ENCODE measurements around the gene CCL16. TPM values are rescaled to one million over a fixed set of nuclear protein-coding genes. Genes with fewer than 3 reads are reported as not detected.
"Not testable (repeated sequence)": the region's sequence is repeated elsewhere in the genome, so short reads cannot be mapped to it uniquely, and the experiment has no call there.

The CCL16 gene
- total RNA-seq, 3 donors from 2014 or later, result 0.48 TPM; not detected in 2

DNA sequence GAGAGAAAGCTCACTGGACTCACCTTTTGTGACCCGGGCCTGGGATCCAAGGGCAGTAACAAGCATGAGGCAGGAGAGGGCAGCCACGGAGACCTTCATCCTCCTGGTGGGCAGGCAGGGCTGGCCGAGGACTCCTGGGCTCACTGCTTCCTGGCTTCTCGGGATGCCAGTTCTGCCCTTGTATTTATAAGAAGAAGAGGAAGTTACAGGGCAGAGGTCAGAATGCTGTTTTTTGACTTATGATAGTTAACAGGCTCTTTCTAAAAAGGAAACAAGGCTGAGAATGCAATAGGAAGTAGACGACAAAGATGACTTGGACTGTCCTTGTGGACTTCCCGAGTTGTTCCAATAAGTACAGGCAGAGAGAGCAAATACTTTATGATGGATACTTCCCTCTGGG, 36.5 kb upstream of the CCL16 start, which contains the start of gene CCL23:
Gene CCL23 (minus strand): TSS at position 174 of the 400 bp plus-strand sequence. CDS start 75 bp downstream, at position 99.
- TF ChIP-seq, protein P1, sequence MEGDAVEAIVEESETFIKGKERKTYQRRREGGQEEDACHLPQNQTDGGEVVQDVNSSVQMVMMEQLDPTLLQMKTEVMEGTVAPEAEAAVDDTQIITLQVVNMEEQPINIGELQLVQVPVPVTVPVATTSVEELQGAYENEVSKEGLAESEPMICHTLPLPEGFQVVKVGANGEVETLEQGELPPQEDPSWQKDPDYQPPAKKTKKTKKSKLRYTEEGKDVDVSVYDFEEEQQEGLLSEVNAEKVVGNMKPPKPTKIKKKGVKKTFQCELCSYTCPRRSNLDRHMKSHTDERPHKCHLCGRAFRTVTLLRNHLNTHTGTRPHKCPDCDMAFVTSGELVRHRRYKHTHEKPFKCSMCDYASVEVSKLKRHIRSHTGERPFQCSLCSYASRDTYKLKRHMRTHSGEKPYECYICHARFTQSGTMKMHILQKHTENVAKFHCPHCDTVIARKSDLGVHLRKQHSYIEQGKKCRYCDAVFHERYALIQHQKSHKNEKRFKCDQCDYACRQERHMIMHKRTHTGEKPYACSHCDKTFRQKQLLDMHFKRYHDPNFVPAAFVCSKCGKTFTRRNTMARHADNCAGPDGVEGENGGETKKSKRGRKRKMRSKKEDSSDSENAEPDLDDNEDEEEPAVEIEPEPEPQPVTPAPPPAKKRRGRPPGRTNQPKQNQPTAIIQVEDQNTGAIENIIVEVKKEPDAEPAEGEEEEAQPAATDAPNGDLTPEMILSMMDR (IDR thresholded peaks at IDR 0.05), result no peak
- TF ChIP-seq POLR2A (IDR thresholded peaks at IDR 0.05), result no peak
- no peak for TF ChIP-seq POLR2AphosphoS5 (IDR thresholded peaks at IDR 0.05)
- intact Hi-C loops (cut with DNase I; ENCODE audit: low total_unique reads), result loop anchor here (2.0 kb wide), 1 partner anchor 37 kb away; the partner anchor contains the start of gene CCL16
- Histone ChIP-seq H3K9me3 (peaks cover 0 to 3% of the 10 kb centered on the region in 2 donors), H3K4me1 (no peaks in the 10 kb centered on the region), H3K4me3 (no peak within 1 kb of the TSS), H3K27me3 (no peaks in the 10 kb centered on the region), H3K36me3 (no peaks in the 10 kb centered on the region), H3K27ac (no peak within 1 kb of the TSS)
- no peak for DNase-seq (ENCODE audit: low spot score in 2 of 2)

DNA sequence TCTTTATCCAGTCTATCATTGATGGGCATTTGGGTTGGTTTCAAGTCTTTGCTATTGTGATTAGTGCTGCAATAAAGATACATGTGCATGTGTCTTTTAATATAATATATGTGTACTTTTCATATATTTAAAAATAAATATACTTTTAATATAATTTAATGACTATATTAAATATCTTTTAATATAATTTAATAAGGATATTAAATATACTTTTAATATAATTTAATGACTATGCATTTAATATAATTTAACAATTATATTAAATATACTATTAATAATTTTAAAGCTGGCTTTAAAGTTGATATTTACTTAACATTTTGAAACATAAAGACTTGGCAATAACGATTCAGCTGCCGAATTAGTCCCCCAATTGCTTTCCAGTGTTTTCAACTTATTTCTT, 35.3 kb upstream of the CCL16 start:
- TF ChIP-seq POLR2A (IDR thresholded peaks at IDR 0.05) (no peak), POLR2AphosphoS5 (IDR thresholded peaks at IDR 0.05) (no peak)
- TF ChIP-seq, protein P1 (IDR thresholded peaks at IDR 0.05), result no peak
- no peak for DNase-seq (ENCODE audit: low spot score in 2 of 2)
- Histone ChIP-seq H3K4me1 (no peaks in the 10 kb centered on the region), H3K4me3 (no peak overlapping the region), H3K9me3 (peaks cover 0 to 15% of the 10 kb centered on the region in 2 donors), H3K27ac (no peak overlapping the region), H3K36me3 (no peaks in the 10 kb centered on the region), H3K27me3 (no peaks in the 10 kb centered on the region)
- intact Hi-C loops (cut with DNase I; ENCODE audit: low total_unique reads), result loop anchor here (2.0 kb wide), 1 partner anchor 36 kb away; the partner anchor contains the start of gene CCL16

DNA sequence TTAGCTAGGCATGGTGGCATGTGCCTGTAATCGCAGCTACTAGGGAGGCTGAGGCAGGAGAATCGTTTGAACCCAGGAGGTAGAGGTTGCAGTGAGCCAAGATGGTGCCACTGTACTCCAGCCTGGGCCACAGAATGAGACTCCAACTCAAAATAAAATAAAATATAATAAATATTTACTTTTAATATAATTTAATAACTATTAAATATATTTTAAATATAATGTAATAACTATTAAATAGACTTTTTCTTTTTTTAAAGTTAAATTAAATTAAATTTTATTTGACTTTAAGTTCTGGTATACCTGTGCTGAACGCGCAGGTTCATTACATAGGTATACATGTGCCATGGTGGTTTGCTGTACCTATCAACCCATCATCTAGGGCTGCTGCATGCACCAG, 34.6 kb upstream of the CCL16 start:
- not testable (repeated sequence) for DNase-seq (ENCODE audit: low spot score in 2 of 2); H3K36me3 ChIP-seq; H3K27ac ChIP-seq; H3K4me3 ChIP-seq; H3K4me1 ChIP-seq; H3K27me3 ChIP-seq
- intact Hi-C loops (cut with DNase I; ENCODE audit: low total_unique reads), result loop anchor here (2.0 kb wide), 1 partner anchor 35 kb away; the partner anchor contains the start of gene CCL16
- peaks cover 0 to 22% of the 10 kb centered on the region in 2 donors for H3K9me3 ChIP-seq

DNA sequence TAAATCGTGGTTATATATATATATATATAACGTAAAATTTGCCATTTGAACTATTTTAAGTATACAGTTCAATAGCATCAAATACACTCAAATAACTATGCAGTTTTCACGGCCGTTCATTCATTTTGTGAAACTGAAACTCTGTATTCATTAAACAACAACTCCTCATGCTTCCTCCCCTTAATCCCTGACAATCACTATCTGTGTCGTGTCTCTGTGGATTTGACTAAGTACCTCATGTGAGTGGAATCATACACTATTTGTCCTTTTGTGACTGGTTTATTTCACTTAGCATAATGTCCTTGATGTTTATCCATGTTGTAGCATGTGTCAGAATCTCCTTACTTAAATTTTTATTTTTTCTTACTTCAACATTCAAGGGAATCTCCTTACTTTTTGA, 33.6 kb upstream of the CCL16 start:
- H3K27me3 ChIP-seq, result no peaks in the 10 kb centered on the region
- H3K4me3 ChIP-seq, result no peak overlapping the region
- H3K27ac ChIP-seq, result no peak overlapping the region
- no peaks in the 10 kb centered on the region for H3K36me3 ChIP-seq
- peaks cover 0 to 22% of the 10 kb centered on the region in 2 donors for H3K9me3 ChIP-seq
- no peaks in the 10 kb centered on the region for H3K4me1 ChIP-seq
- no peak for DNase-seq (ENCODE audit: low spot score in 2 of 2)
- intact Hi-C loops (cut with DNase I; ENCODE audit: low total_unique reads), result no loop called here
- TF ChIP-seq POLR2AphosphoS5 (IDR thresholded peaks at IDR 0.05), result no peak
- TF ChIP-seq POLR2A (IDR thresholded peaks at IDR 0.05), result no peak
- TF ChIP-seq, protein P1 (IDR thresholded peaks at IDR 0.05), result no peak

DNA sequence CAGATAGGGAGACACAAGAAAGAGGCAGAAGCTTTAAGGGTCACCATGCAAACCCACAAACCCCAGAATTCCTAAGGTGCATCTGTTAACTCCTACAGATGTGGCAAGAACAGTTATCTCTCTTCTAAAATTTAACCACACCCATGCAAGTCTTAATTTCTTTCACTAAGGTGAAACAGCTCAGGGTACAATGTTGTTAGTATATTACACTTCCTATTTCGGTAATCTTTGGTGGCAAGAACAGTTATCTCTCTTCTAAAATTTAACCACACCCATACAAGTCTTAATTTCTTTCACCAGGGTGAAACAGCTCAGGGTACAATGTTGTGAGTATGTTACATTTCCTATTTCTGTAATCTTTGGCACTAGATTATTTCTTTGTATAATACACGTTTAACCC, 29.9 kb upstream of the CCL16 start:
- no peaks in the 10 kb centered on the region for H3K36me3 ChIP-seq
- intact Hi-C loops (cut with DNase I; ENCODE audit: low total_unique reads), result no loop called here
- no peak overlapping the region for H3K27ac ChIP-seq
- TF ChIP-seq POLR2A (IDR thresholded peaks at IDR 0.05), result no peak
- no peak for TF ChIP-seq POLR2AphosphoS5 (IDR thresholded peaks at IDR 0.05)
- TF ChIP-seq, protein P1 (IDR thresholded peaks at IDR 0.05), result no peak
- H3K9me3 ChIP-seq, result peaks cover 11 to 37% of the 10 kb centered on the region in 2 donors
- no peaks in the 10 kb centered on the region for H3K4me1 ChIP-seq
- H3K27me3 ChIP-seq, result no peaks in the 10 kb centered on the region
- no peak for DNase-seq (ENCODE audit: low spot score in 2 of 2)
- no peak overlapping the region for H3K4me3 ChIP-seq
